Thyroid gland (tissue), 4 donors: ENCODE results near the gene TRABD2B.

Source experiments
- POLR2A ChIP-seq, 2 donors: fragments of 450-650 bp; IDR thresholded peaks; one replicate each; pipeline ENCODE4 v1.6.1; 2017; ENCODE audit warnings: antibody characterized with exemption in 2 of 2, mild to moderate bottlenecking in 2 of 2, moderate library complexity in 1 of 2
- TF ChIP-seq, protein P1 (sequence below), 6 experiments: fragments of 200-600 bp in 3 of 6; fragments of 450-650 bp in 3 of 6; sonication (generic) in 3 of 6; IDR thresholded peaks; one replicate each; pipeline ENCODE4 v1.5.1; 2016 to 2019; ENCODE audit warnings: antibody characterized with exemption in 6 of 6, mild to moderate bottlenecking in 2 of 6, inconsistent platforms in 1 of 6, moderate library complexity in 1 of 6

DNA sequence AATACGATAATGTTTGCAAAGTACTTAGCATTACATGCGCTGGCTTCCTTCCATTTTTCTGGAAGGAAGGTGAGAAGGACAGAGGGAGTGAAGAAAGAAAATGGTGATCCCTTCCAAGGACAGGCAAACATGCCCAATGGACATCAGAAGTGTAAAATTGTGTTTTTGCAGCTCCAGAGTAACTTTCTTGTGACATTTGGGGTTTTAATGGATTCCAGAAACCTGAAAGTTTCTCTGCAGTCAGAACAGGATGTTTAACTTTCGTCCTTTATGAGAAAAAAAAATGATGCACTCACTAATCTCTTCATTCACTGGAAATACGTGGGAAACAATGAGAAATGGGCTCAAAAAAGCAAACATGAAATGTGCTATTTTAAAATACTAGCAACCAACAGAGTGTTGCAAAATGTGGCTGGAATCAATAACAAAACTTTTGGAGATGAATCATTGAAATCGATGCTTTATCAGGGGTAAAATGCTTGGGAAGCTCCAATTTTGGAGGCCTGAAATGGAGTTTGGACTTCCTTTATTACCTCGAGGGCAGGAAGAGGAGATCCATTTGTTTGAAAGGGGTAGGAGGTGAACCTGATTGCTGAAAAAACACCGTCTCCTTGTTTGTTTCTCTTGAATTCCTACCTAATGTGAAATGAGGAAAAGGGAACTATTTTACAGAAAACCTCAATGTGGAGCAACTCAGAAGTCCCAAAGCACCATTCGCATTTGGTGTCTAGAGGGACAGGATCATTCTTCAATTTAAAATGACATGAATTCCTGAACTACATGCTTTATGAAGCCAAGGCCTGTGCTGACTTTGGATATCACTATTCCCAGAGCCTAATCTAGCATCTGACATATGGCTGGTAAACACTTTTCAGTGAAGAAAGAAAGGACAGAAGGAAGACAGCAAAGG lies 129.5 kb downstream of the TRABD2B start:
- TF ChIP-seq, protein P1, sequence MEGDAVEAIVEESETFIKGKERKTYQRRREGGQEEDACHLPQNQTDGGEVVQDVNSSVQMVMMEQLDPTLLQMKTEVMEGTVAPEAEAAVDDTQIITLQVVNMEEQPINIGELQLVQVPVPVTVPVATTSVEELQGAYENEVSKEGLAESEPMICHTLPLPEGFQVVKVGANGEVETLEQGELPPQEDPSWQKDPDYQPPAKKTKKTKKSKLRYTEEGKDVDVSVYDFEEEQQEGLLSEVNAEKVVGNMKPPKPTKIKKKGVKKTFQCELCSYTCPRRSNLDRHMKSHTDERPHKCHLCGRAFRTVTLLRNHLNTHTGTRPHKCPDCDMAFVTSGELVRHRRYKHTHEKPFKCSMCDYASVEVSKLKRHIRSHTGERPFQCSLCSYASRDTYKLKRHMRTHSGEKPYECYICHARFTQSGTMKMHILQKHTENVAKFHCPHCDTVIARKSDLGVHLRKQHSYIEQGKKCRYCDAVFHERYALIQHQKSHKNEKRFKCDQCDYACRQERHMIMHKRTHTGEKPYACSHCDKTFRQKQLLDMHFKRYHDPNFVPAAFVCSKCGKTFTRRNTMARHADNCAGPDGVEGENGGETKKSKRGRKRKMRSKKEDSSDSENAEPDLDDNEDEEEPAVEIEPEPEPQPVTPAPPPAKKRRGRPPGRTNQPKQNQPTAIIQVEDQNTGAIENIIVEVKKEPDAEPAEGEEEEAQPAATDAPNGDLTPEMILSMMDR (IDR thresholded peaks at IDR 0.05) = no peak
- no peak for TF ChIP-seq POLR2A (IDR thresholded peaks at IDR 0.05)
